ENCODE results near the gene RIBC1.
"Not testable (repeated sequence)": the region's sequence is repeated elsewhere in the genome, so short reads cannot be mapped to it uniquely, and the experiment has no call there.

Gene RIBC1

GRCh38 chrX:53437206-53437605 is 14.5 kb downstream of the RIBC1 start:
- DNase-seq, result no peak

- no peak for DNase-seq
These were observed 15.6 kb downstream of the RIBC1 start for GRCh38 chrX:53438174-53438831.

GRCh38 chrX:53438832-53439230 is 16.2 kb downstream of the RIBC1 start:
- DNase-seq, result no peak

GRCh38 chrX:53440101-53440500 is 17.4 kb downstream of the RIBC1 start:
- DNase-seq, result peak; percentile 4

- DNase-seq, result peak; percentile 44
These were observed 18.2 kb downstream of the RIBC1 start for GRCh38 chrX:53440621-53441517.

- DNase-seq, result peak; percentile 53
These were observed 19.1 kb downstream of the RIBC1 start for GRCh38 chrX:53441531-53442321.

- peak; percentile 38 for DNase-seq
These were observed 19.6 kb downstream of the RIBC1 start for GRCh38 chrX:53442322-53442631.

- no peak for DNase-seq
These were observed 23.3 kb downstream of the RIBC1 start for GRCh38 chrX:53445977-53446376.

GRCh38 chrX:53447441-53447840 is 24.8 kb downstream of the RIBC1 start:
- DNase-seq, result no peak

- no peak for DNase-seq
These were observed 27.0 kb downstream of the RIBC1 start for GRCh38 chrX:53449632-53450031.

GRCh38 chrX:53452812-53453211 is 30.1 kb downstream of the RIBC1 start:
- no peak for DNase-seq

- DNase-seq, result no peak
These were observed 33.6 kb downstream of the RIBC1 start for GRCh38 chrX:53456254-53456653.

- no peak for DNase-seq
These were observed 35.4 kb downstream of the RIBC1 start for GRCh38 chrX:53458082-53458481.

GRCh38 chrX:53468659-53469058 is 46.0 kb downstream of the RIBC1 start:
- DNase-seq, result not testable (repeated sequence)

- DNase-seq, result no peak
These were observed 48.7 kb downstream of the RIBC1 start for GRCh38 chrX:53471346-53471745.

GRCh38 chrX:53474707-53475106 is 52.0 kb downstream of the RIBC1 start:
- peak; percentile 68 for DNase-seq

GRCh38 chrX:53476371-53476770 is 53.7 kb downstream of the RIBC1 start:
- no peak for DNase-seq

- DNase-seq, result no peak
These were observed 56.6 kb downstream of the RIBC1 start for GRCh38 chrX:53479301-53479700.
